AG09319 (cell line): ENCODE data around the gene BIRC6.
"Not testable (repeated sequence)": the region's sequence is repeated elsewhere in the genome, so short reads cannot be mapped to it uniquely, and the experiment has no call there.

ENCODE experiments used
- DNase-seq: peaks from one replicate; pipeline ENCODE4 v3.0.0-alpha.2; 2010; ENCODE audit warnings: low read depth; ENCODE audit errors: extremely low read depth
- CTCF ChIP-seq: IDR thresholded peaks from 2 replicates; pipeline ENCODE4 v1.5.1; 2011; ENCODE audit warnings: low read depth, mild to moderate bottlenecking, inconsistent platforms, low read length, moderate library complexity

Gene BIRC6

GRCh38 chr2:32355976-32356680, 695 bp upstream of the BIRC6 start:
- no peak for TF ChIP-seq CTCF
- no peak for DNase-seq

GRCh38 chr2:32357318-32358110, 691 bp downstream of the BIRC6 start:
- TF ChIP-seq CTCF = no peak
- DNase-seq = no peak

GRCh38 chr2:32358111-32358482, 1.3 kb downstream of the BIRC6 start:
- DNase-seq = no peak
- TF ChIP-seq CTCF = no peak

- no peak for TF ChIP-seq CTCF
- DNase-seq = no peak
Observed at GRCh38 chr2:32360416-32360815, 3.6 kb downstream of the BIRC6 start.

- not testable (repeated sequence) for DNase-seq
Observed at GRCh38 chr2:32362997-32363396, 6.2 kb downstream of the BIRC6 start.

- DNase-seq = no peak
- TF ChIP-seq CTCF = no peak
Observed at GRCh38 chr2:32363597-32363996, 6.8 kb downstream of the BIRC6 start.

- DNase-seq = not testable (repeated sequence)
Observed at GRCh38 chr2:32364290-32364689, 7.5 kb downstream of the BIRC6 start.

GRCh38 chr2:32365679-32366078, 8.9 kb downstream of the BIRC6 start:
- not testable (repeated sequence) for DNase-seq

GRCh38 chr2:32366595-32366994, 9.8 kb downstream of the BIRC6 start:
- no peak for DNase-seq
- no peak for TF ChIP-seq CTCF
